SK-N-SH (cell line): Measurements from ENCODE around the gene ZBTB45.
"Not testable (repeated sequence)": the region's sequence is repeated elsewhere in the genome, so short reads cannot be mapped to it uniquely, and the experiment has no call there.

Experiments used
- CHD2 ChIP-seq: fragments of 150-350 bp; IDR thresholded peaks from 2 replicates; pipeline ENCODE4 v1.6.1; 2018; ENCODE audit warnings: low read length; ENCODE audit not compliant: partially characterized antibody
- CTCF ChIP-seq: fragments of 200-600 bp; sonication (generic); IDR thresholded peaks from 2 replicates; pipeline ENCODE4 v1.6.1; 2017; ENCODE audit warnings: antibody characterized with exemption, mild to moderate bottlenecking, moderate library complexity
- IRF3 ChIP-seq: fragments of 150-350 bp; IDR thresholded peaks from 2 replicates; pipeline ENCODE4 v1.6.1; 2016; ENCODE audit warnings: mild to moderate bottlenecking, low read depth, low read length
- MXI1 ChIP-seq: IDR thresholded peaks from 2 replicates; pipeline ENCODE4 v1.6.1; 2012; ENCODE audit warnings: mild to moderate bottlenecking, low read depth, low read length, improper control_type of control experiment
- RAD21 ChIP-seq: IDR thresholded peaks from 2 replicates; pipeline ENCODE4 v1.6.1; 2012; ENCODE audit warnings: mild to moderate bottlenecking, low read length
- TAF1 ChIP-seq: IDR thresholded peaks from 2 replicates; pipeline ENCODE4 v1.6.1; 2012; ENCODE audit warnings: low read depth, mild to moderate bottlenecking, low read length, moderate library complexity, borderline replicate concordance
- TCF12 ChIP-seq: IDR thresholded peaks from 2 replicates; pipeline ENCODE4 v1.4.0; 2012
- USF2 ChIP-seq: fragments of 150-350 bp; IDR thresholded peaks from 2 replicates; pipeline ENCODE4 v1.6.1; 2017; ENCODE audit warnings: antibody characterized with exemption, low read length, low read depth, borderline replicate concordance

- not testable (repeated sequence) for TF ChIP-seq CTCF, TCF12, MXI1, CHD2, USF2, TAF1, IRF3, RAD21
These were observed 23.2 kb upstream of the ZBTB45 start for GRCh38 chr19:58542641-58543372.
